ENCODE data around the gene ROMO1.
"Not testable (repeated sequence)": the region's sequence is repeated elsewhere in the genome, so short reads cannot be mapped to it uniquely, and the experiment has no call there.

Gene ROMO1

GRCh38 chr20:35711588-35712209 is 12.5 kb downstream of the ROMO1 start:
- no peak for DNase-seq (ENCODE audit: low read depth)

- not testable (repeated sequence) for DNase-seq (ENCODE audit: low read depth)
These were observed 13.9 kb downstream of the ROMO1 start for GRCh38 chr20:35713120-35713519.

DNA sequence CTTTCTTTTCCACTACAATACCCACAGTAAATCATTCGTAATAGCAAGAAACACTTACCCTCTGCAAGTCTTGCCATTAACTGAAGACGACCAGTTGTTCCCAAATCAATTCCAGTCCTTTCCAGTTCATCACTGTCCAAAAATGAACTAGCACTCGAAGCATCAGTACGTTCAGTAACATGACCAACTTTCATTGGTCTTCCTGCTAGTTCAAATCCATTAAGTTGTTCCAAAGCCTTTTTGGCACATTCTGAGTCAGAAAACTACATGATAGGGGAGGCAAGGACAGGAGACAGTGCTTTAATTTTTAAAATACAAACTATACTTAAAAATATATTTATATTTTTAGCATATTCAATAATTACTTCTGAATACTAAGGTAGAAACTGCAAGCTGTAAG is 14.9 kb downstream of the ROMO1 start:
- no peak for DNase-seq (ENCODE audit: low read depth)

- no peak for DNase-seq (ENCODE audit: low read depth)
These were observed 16.4 kb downstream of the ROMO1 start for GRCh38 chr20:35715652-35716051.

DNA sequence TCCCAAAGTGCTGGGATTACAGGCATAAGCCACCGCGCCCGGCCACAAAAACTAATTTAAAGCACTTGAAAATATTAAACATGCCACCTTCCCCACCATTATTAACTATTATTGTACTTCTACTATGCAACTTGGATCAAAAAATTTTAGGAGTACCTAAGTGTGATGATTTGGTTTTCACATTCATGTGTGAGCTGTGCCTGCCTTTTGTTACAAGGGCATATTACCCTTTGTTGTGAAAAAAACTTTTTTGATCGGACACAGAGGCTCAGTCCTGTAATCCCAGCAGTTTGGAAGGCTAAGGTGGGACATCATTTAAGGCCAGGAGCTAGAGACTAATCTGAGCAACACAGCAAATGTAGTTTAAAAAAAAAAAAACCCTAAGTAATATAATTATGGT is 17.1 kb downstream of the ROMO1 start:
- no peak for DNase-seq (ENCODE audit: low read depth)

- DNase-seq (ENCODE audit: low read depth), result not testable (repeated sequence)
These were observed 19.1 kb downstream of the ROMO1 start for GRCh38 chr20:35718321-35718720.

GRCh38 chr20:35718972-35719635 is 19.9 kb downstream of the ROMO1 start:
- DNase-seq (ENCODE audit: low read depth), result no peak

- DNase-seq (ENCODE audit: low read depth), result no peak
These were observed 20.5 kb downstream of the ROMO1 start for GRCh38 chr20:35719717-35720116.

- DNase-seq (ENCODE audit: low read depth), result no peak
These were observed 21.2 kb downstream of the ROMO1 start for GRCh38 chr20:35720165-35721123.

GRCh38 chr20:35721219-35721618 is 22.0 kb downstream of the ROMO1 start:
- no peak for DNase-seq (ENCODE audit: low read depth)

- DNase-seq (ENCODE audit: low read depth), result no peak
These were observed 22.4 kb downstream of the ROMO1 start for GRCh38 chr20:35721621-35722020.

GRCh38 chr20:35723275-35723639 is 24.1 kb downstream of the ROMO1 start:
- not testable (repeated sequence) for DNase-seq (ENCODE audit: low read depth)

GRCh38 chr20:35723652-35724320 is 24.6 kb downstream of the ROMO1 start:
- DNase-seq (ENCODE audit: low read depth), result not testable (repeated sequence)

GRCh38 chr20:35724321-35725230 is 25.4 kb downstream of the ROMO1 start:
- DNase-seq (ENCODE audit: low read depth), result no peak

GRCh38 chr20:35726842-35727711 is 27.9 kb downstream of the ROMO1 start:
- no peak for DNase-seq (ENCODE audit: low read depth)

DNA sequence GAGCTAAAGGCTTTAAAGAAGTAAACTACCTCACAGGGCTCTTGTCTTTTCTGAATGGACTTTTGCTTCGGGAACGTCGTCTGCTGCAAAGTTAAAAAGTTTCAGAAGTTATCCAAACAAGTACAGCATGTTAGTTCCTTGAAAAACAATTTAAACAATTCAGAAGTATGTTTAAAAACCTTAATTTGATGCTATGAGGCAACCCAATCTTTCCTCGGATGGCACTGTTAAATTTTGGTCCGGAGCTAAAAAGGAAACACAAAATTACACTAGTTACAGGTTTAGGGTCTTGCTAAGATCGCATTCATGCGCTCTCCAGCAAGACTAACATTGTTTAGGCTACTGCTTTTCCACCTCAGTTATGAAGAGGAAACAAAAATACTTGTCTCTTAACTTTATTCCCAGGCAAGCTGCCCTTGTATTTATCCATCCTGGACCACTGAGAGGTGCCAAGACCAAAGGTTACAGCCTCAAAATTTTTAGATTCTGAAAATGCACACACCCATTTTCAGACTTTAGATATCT is 30.1 kb downstream of the ROMO1 start:
- no peak for DNase-seq (ENCODE audit: low read depth)

- no peak for DNase-seq (ENCODE audit: low read depth)
These were observed 30.8 kb downstream of the ROMO1 start for GRCh38 chr20:35729836-35730582.

DNA sequence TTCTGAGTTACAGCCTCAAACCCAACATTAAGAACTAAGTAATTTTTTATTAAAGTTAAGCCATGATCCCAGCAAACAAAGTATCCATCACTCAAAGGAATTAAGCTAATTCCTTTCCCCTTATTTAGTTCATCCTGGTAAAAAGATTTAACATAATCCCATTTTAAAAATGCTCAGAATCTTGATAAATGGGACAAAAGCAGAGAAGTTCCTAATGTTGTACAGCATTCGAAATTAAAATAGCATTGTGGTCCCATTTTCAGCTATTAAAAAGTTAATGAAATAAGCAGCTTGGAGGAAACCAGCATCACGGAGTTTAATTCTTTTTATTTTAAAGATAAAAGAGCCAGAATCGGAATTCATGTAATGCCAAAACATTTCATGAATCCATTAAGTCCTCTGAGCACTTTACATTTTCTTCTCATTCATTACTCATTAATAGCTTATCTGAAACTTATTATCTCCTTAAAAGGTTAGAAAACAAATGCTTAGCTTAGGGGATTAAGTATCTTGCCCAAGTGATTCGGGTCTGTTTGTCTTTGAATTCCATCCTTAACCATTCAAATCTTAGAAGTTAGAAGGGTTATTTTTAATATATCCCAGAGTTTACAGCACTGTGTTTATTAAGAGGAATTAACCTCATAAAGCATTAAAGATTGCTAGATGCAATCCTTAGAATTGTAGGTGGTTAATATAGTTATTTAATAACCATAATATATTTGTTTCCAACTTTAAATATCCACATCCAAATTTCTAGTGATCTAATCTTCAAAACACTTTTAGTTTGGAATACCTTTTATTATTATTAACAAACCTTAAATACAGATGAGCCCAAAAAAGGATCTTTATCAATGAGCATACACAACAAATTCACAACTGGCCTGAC is 31.6 kb downstream of the ROMO1 start:
- DNase-seq (ENCODE audit: low read depth), result no peak
